GM19351 (cell line): ENCODE data around the gene ANXA5.

ENCODE experiments used
- ATAC-seq: cut with Tn5 transposase; IDR thresholded peaks from one replicate; pipeline ENCODE4 v1.9.1; 2021; ENCODE audit warnings: mild to moderate bottlenecking, moderate library complexity; ENCODE audit not compliant: unreplicated experiment

The ANXA5 gene

GRCh38 chr4:121712001-121712651 lies 15.3 kb upstream of the ANXA5 start:
- ATAC-seq = peak; percentile 2

- ATAC-seq = peak; percentile 87
Observed at GRCh38 chr4:121711263-121712000, 14.7 kb upstream of the ANXA5 start.

- ATAC-seq = no peak
Observed at GRCh38 chr4:121709766-121710405, 13.1 kb upstream of the ANXA5 start.

GRCh38 chr4:121707344-121707743 lies 10.6 kb upstream of the ANXA5 start:
- no peak for ATAC-seq

DNA sequence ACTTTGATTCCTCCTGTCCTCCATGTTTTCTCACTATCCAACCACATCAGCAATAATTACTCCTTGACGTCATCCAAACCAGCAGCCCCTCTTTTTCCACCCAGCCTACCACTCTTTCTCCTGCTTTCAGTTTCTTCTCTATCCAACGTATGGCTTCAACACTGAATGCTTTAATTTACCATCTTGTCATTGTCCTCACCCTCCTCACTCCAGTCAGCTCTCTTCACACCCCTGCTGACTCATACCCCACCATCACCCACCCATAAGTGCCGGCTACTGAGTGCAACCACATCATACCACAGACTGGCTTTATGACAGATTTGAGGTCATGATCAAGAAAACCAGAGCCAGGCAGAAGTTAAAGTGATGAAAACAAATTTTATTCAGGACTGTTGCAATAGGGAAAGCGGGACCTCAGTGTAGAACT lies 9.8 kb upstream of the ANXA5 start:
- peak; percentile 47 for ATAC-seq

- ATAC-seq = no peak
Observed at GRCh38 chr4:121705521-121705920, 8.7 kb upstream of the ANXA5 start.

GRCh38 chr4:121702136-121702535 lies 5.4 kb upstream of the ANXA5 start:
- ATAC-seq = no peak

DNA sequence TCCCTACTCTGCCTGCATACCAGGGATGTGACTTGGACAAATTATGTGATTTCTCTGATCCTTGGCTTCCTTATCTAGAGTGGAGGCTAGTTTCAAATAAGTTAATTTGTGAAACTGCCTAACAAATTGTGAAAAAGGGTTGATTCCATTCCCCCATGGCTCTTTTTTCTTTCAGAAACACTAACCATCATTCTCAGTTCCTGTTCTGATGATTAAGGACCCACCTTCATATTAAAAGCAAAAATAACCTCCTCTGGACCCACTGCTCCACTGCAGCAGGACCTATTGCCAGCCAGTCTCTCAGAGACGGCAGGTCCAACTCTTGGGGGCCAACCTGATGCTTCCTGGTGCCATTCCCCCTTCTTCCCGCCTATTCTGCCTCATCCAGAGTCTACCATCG lies 4.5 kb upstream of the ANXA5 start:
- ATAC-seq = no peak

DNA sequence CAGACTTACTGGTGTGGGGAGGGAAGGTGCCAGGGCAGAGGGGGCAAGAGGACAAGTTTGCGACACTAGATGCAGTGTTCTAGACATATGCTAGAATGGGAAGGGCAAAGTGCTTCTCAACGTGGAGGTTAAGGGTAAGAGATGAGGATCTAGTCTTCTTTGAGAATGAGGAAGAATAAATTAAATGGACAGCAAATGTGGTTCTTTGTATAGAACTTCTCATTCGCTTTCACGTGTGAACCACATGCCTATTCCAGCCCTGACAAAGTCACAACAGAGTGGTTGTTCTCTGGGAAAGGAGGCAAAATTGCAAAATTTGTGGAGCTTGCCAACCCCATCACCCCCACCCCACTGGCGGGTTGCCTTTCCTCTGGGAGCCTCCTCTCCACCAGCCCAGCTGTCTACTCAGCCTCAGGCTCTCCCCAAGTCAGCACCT lies 1.5 kb upstream of the ANXA5 start:
- no peak for ATAC-seq

DNA sequence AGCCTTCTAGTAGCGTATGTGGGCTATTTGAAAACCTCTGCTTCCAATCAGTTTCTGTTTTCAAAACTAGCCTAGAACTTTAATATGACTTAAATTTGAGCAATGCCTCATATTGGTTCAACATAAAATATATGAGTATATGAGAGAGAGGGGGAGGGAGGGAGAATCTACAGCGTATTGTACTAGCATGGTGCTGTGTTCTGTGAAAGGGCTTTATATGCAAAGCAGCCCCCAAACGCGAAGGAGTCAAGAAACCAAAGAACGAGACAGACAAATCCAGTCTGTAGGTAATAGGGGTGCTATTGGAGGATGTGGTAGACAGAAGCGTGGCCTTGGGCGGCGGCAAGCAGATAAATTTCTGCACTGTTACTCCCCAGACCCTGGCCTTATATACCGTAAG lies 784 bp upstream of the ANXA5 start:
- ATAC-seq = peak; percentile 20

DNA sequence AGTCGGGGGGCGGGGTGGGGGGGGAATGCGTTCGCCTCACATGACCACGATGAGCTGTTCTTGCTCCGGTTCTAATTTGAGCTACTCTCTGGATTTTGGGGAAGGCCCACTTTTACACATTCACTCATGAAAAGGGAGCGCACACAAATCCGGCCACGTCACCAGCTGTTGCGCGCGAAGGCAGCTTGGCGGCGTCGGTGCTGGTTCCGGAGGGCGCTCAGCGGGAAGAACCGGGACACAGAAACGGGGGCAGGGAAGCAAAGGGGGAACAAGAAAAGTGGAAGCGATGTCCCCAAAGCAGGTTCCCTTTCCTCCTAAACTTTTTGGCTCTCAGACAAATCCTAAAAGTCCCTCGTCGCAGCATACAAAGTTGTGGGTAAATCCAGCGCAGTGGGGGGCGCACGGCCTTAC lies 605 bp downstream of the ANXA5 start:
- peak; percentile 24 for ATAC-seq

- no peak for ATAC-seq
Observed at GRCh38 chr4:121693886-121694285, 2.9 kb downstream of the ANXA5 start.

GRCh38 chr4:121693450-121693849 lies 3.3 kb downstream of the ANXA5 start:
- no peak for ATAC-seq

DNA sequence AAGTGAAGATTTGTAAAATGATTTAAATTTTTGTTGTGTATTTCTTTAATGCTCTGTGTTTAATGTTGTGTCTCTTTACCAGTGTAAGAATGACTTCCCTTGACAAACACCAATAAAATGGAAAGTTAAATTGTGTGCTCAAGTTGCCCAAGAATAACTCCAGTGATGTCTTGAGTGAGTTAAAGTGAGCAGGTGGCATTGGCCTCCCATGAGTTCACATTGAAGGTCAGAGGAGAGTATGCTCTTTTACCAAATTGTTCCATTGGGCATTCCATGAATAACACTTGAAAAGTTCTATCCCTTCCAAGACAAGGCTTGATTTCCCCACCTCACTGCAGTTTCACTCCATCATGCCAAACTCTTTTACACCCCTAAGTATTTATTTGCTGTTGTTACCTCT lies 4.5 kb downstream of the ANXA5 start:
- no peak for ATAC-seq

DNA sequence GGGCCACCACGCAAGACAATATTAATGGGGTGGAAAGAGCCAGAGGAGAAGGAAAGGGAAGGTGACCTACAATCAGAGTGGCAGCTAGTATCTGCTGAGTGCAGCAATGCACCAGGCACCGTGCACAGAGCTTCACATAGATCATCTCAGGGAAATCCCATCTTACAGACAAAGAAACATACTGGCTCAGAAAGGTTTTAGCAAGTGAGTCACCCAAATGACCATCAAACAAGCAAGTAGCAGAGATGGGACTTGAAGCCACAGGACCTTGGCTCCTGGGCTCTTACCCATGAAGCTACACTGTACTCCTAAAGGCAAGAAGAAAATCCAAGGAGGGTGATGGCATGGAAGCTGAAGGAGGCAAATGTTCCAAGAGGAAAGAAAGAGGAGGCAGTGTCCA lies 6.8 kb downstream of the ANXA5 start:
- no peak for ATAC-seq

- no peak for ATAC-seq
Observed at GRCh38 chr4:121688701-121689100, 8.1 kb downstream of the ANXA5 start.

GRCh38 chr4:121688261-121688660 lies 8.5 kb downstream of the ANXA5 start:
- ATAC-seq = no peak

DNA sequence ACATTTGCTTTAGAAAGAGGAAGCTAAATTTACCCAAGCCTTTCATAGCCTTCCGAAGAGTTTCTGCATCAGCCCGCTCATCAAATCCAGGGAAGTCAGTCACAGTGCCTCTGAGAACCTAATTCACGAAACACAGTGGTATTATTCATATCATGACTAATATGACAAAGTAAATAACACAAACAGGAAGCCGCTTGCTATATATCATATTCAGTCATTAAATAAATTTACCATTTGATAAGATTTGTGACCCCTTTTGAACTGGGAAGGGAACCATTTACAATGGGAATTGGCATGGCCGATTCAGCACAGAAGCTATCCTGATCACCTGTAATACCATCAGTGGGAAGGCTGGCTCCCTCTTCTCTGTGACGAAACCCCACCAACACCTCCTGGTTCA lies 10.5 kb downstream of the ANXA5 start:
- no peak for ATAC-seq

- no peak for ATAC-seq
Observed at GRCh38 chr4:121685257-121685656, 11.5 kb downstream of the ANXA5 start.

DNA sequence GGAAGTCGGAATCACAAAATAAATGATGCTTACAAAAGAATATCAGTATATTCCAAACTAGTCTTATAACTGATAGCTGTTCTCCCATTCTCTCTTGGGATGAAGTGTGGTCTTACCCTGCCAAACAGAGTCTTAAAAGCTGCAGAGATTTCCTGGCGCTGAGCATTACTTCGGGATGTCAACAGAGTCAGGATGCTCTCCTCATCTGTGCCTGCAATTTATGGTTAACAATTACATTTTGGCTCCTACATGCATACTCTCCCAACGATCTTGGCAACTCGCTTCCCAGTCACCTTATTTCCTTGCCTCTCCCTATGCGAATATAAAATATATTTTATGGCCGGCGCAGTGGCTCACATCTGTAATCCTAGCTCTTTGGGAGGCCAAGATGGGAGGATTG lies 12.2 kb downstream of the ANXA5 start:
- ATAC-seq = no peak

GRCh38 chr4:121684016-121684415 lies 12.8 kb downstream of the ANXA5 start:
- ATAC-seq = no peak

DNA sequence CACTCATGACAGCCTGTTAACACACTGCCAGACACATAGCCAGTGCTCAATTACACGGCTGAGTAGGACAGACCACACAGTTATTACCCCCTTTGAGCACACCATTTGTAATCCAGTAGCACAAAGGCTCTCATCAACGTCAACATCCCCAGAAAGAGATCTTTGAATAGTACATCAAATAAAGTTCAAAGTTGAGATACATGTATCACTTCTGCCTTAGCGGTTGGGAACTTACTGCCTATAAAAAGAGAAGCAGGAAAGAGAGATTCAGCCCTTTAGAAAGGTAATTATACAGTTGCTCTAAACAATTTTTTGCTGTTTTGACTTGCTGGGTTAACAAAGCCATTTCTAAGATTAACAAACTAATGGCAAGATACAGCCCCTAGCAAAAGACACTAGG lies 16.2 kb downstream of the ANXA5 start:
- ATAC-seq = no peak
